Measurements from ENCODE around the gene PRKN.
A peak's percentile ranks its signal among the peaks of the same experiment; 100 is the strongest.

PRKN gene

GRCh38 chr6:161379834-161380582, 1347.6 kb downstream of the PRKN start:
- DNase-seq (ENCODE audit: extremely low read depth in 1 of 2, low read depth in 1 of 2), result no peak

- DNase-seq (ENCODE audit: extremely low read depth in 1 of 2, low read depth in 1 of 2), result no peak
Observed at GRCh38 chr6:161378115-161378514, 1349.5 kb downstream of the PRKN start.

- DNase-seq (ENCODE audit: extremely low read depth in 1 of 2, low read depth in 1 of 2), result no peak
Observed at GRCh38 chr6:161377116-161377515, 1350.5 kb downstream of the PRKN start.

- no peak for DNase-seq (ENCODE audit: extremely low read depth in 1 of 2, low read depth in 1 of 2)
Observed at GRCh38 chr6:161376367-161376766, 1351.2 kb downstream of the PRKN start.

- no peak for DNase-seq (ENCODE audit: extremely low read depth in 1 of 2, low read depth in 1 of 2)
Observed at GRCh38 chr6:161374971-161375873, 1352.3 kb downstream of the PRKN start.

GRCh38 chr6:161373905-161374451, 1353.6 kb downstream of the PRKN start:
- peak in 1 of 2 donors; percentile 35 for DNase-seq (ENCODE audit: extremely low read depth in 1 of 2, low read depth in 1 of 2)

- DNase-seq (ENCODE audit: extremely low read depth in 1 of 2, low read depth in 1 of 2), result no peak
Observed at GRCh38 chr6:161372422-161372793, 1355.2 kb downstream of the PRKN start.

GRCh38 chr6:161370880-161371279, 1356.7 kb downstream of the PRKN start:
- DNase-seq (ENCODE audit: extremely low read depth in 1 of 2, low read depth in 1 of 2), result peak; percentile 23 to 54

GRCh38 chr6:161369339-161369738, 1358.2 kb downstream of the PRKN start:
- DNase-seq (ENCODE audit: extremely low read depth in 1 of 2, low read depth in 1 of 2), result no peak

- DNase-seq (ENCODE audit: extremely low read depth in 1 of 2, low read depth in 1 of 2), result no peak
Observed at GRCh38 chr6:161368514-161368913, 1359.1 kb downstream of the PRKN start.

- no peak for DNase-seq (ENCODE audit: extremely low read depth in 1 of 2, low read depth in 1 of 2)
Observed at GRCh38 chr6:161367472-161367871, 1360.1 kb downstream of the PRKN start.

GRCh38 chr6:161366301-161366923, 1361.2 kb downstream of the PRKN start:
- no peak for DNase-seq (ENCODE audit: extremely low read depth in 1 of 2, low read depth in 1 of 2)

GRCh38 chr6:161365633-161366032, 1361.9 kb downstream of the PRKN start:
- DNase-seq (ENCODE audit: extremely low read depth in 1 of 2, low read depth in 1 of 2), result no peak

- no peak for DNase-seq (ENCODE audit: extremely low read depth in 1 of 2, low read depth in 1 of 2)
Observed at GRCh38 chr6:161363286-161363685, 1364.3 kb downstream of the PRKN start.

GRCh38 chr6:161362266-161362665, 1365.3 kb downstream of the PRKN start:
- DNase-seq (ENCODE audit: extremely low read depth in 1 of 2, low read depth in 1 of 2), result no peak

- DNase-seq (ENCODE audit: extremely low read depth in 1 of 2, low read depth in 1 of 2), result no peak
Observed at GRCh38 chr6:161361529-161361928, 1366.0 kb downstream of the PRKN start.

- DNase-seq (ENCODE audit: extremely low read depth in 1 of 2, low read depth in 1 of 2), result no peak
Observed at GRCh38 chr6:161360520-161360919, 1367.0 kb downstream of the PRKN start.

GRCh38 chr6:161359618-161359945, 1368.0 kb downstream of the PRKN start:
- no peak for DNase-seq (ENCODE audit: extremely low read depth in 1 of 2, low read depth in 1 of 2)

- DNase-seq (ENCODE audit: extremely low read depth in 1 of 2, low read depth in 1 of 2), result no peak
Observed at GRCh38 chr6:161356167-161356854, 1371.3 kb downstream of the PRKN start.

GRCh38 chr6:161355696-161356095, 1371.9 kb downstream of the PRKN start:
- no peak for DNase-seq (ENCODE audit: extremely low read depth in 1 of 2, low read depth in 1 of 2)

GRCh38 chr6:161354956-161355355, 1372.6 kb downstream of the PRKN start:
- DNase-seq (ENCODE audit: extremely low read depth in 1 of 2, low read depth in 1 of 2), result no peak

Measured in activated CD8-positive, alpha-beta memory T cell treated with anti-CD3 and anti-CD28 coated beads for 1 hour (primary cell).